ENCODE data around the gene CDK13.

CDK13 gene

DNA sequence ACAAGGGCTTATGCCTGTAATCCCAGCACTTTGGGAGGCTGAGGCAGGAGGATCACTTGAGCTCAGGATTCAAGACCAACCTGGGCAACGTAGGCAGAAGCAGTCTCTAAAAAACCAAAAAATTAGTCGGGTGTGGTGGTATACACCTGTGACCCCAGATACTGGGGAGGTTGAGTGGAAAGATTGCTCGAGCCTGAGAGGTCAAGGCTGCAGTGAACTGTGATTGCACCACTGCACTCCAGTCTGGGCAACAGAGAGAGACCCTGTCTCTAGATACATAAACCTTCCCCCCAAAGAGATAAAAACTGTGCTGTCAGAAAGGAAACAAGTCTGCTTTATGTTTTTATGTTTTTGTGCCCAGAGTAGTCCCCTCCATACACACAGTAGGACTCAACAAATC is 27.5 kb upstream of the CDK13 start (continued):
- TF ChIP-seq ZNF501 (tag by site-specific recombination; IDR thresholded peaks at IDR 0.05): no peak
- no peak for TF ChIP-seq ZNF561 (tag by site-specific recombination; IDR thresholded peaks at IDR 0.05; ENCODE audit: borderline replicate concordance)
- TF ChIP-seq ZNF24 (tag by site-specific recombination; IDR thresholded peaks at IDR 0.05): no peak
- no peak for TF ChIP-seq ZBTB20 (tag by site-specific recombination; IDR thresholded peaks at IDR 0.05)
- no peak for TF ChIP-seq MYNN (tag by site-specific recombination; IDR thresholded peaks at IDR 0.05; ENCODE audit: borderline replicate concordance)

DNA sequence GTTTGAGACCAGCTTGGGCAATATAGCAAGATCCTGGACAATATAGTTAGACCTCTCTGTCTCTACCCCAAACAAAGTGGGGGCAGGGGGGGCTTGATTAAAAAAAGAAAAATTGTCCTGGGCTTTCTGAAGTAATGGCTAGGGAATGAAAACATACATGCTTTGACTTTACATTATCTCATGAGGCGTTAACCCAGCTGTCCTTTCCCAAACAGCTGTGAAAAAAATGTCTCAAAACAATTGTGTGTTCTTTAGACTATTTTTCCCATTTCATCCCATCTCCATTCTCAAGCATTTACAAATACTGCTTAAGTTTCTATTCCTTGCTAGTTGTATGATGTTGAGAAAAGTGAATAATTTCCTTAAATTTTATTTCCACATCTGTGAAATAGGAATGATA is 27.0 kb upstream of the CDK13 start:
- no peaks in the 10 kb centered on the region for H3K9me3 ChIP-seq (ENCODE audit: control insufficient read depth, insufficient read depth, low read depth, low read length)
- H3K27ac ChIP-seq (ENCODE audit: extremely low read depth, low read depth, low read length): no peak overlapping the region
- POLR2A ChIA-PET: interaction anchor here (0.6 kb wide), 1 partner anchor 348 kb away, joined by 4 read pairs; no protein-coding TSS in a partner anchor
- no peak overlapping the region for H3K4me3 ChIP-seq (ENCODE audit: low read depth, low read length)
- TF ChIP-seq ZNF501 (tag by site-specific recombination; IDR thresholded peaks at IDR 0.05): no peak
- no peak for TF ChIP-seq ZNF292 (tag by site-specific recombination; IDR thresholded peaks at IDR 0.05; ENCODE audit: borderline replicate concordance, low read depth)
- no peak for TF ChIP-seq ZNF654 (tag by site-specific recombination; IDR thresholded peaks at IDR 0.05; ENCODE audit: low read depth)
- TF ChIP-seq ZNF266 (tag by site-specific recombination; IDR thresholded peaks at IDR 0.05; ENCODE audit: low read depth): no peak
- no peak for TF ChIP-seq TRIM28 (IDR thresholded peaks at IDR 0.05; ENCODE audit: borderline replicate concordance, low read length)
- no peak for TF ChIP-seq BCL11B (tag by site-specific recombination; IDR thresholded peaks at IDR 0.05; ENCODE audit: low read depth)
- TF ChIP-seq ZNF837 (tag by site-specific recombination; IDR thresholded peaks at IDR 0.05): no peak
- TF ChIP-seq ZNF76 (tag by site-specific recombination; IDR thresholded peaks at IDR 0.05; ENCODE audit: borderline replicate concordance, low read depth): no peak
- TF ChIP-seq ZNF843 (tag by site-specific recombination; IDR thresholded peaks at IDR 0.05): no peak
- TF ChIP-seq ZNF514 (tag by site-specific recombination; IDR thresholded peaks at IDR 0.05): no peak
- no peak for TF ChIP-seq TCF7L2 (IDR thresholded peaks at IDR 0.05; ENCODE audit: borderline replicate concordance, low read depth, low read length)
- TF ChIP-seq ZNF19 (tag by site-specific recombination; IDR thresholded peaks at IDR 0.05; ENCODE audit: low read depth): no peak
- TF ChIP-seq ZNF585B (tag by site-specific recombination; IDR thresholded peaks at IDR 0.05): no peak
- no peak for TF ChIP-seq ZNF777 (tag by site-specific recombination; IDR thresholded peaks at IDR 0.05; ENCODE audit: borderline replicate concordance)
- no peak for TF ChIP-seq ZNF549 (tag by site-specific recombination; IDR thresholded peaks at IDR 0.05)
- no peak for TF ChIP-seq ZBTB17 (tag by site-specific recombination; IDR thresholded peaks at IDR 0.05)
- TF ChIP-seq ZNF23 (tag by site-specific recombination; IDR thresholded peaks at IDR 0.05; ENCODE audit: borderline replicate concordance): no peak
- no peak for TF ChIP-seq GLI2 (tag by site-specific recombination; IDR thresholded peaks at IDR 0.05; ENCODE audit: borderline replicate concordance, low read depth)
- no peak for TF ChIP-seq KLF8 (tag by site-specific recombination; IDR thresholded peaks at IDR 0.05)
- TF ChIP-seq, protein P1, sequence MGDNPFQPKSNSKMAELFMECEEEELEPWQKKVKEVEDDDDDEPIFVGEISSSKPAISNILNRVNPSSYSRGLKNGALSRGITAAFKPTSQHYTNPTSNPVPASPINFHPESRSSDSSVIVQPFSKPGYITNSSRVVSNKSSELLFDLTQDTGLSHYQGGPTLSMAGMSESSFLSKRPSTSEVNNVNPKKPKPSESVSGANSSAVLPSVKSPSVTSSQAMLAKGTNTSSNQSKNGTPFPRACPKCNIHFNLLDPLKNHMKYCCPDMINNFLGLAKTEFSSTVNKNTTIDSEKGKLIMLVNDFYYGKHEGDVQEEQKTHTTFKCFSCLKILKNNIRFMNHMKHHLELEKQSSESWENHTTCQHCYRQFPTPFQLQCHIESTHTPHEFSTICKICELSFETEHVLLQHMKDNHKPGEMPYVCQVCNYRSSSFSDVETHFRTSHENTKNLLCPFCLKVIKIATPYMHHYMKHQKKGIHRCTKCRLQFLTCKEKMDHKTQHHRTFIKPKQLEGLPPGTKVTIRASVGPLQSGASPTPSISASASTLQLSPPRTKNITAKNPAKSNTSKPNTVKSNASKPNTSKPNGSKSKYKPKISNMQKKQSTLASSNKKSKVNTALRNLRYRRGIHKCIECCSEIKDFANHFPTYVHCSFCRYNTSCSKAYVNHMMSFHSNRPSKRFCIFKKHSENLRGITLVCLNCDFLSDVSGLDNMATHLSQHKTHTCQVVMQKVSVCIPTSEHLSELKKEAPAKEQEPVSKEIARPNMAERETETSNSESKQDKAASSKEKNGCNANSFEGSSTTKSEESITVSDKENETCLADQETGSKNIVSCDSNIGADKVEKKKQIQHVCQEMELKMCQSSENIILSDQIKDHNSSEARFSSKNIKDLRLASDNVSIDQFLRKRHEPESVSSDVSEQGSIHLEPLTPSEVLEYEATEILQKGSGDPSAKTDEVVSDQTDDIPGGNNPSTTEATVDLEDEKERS (tag by site-specific recombination; IDR thresholded peaks at IDR 0.05): no peak
- H3K4me1 ChIP-seq (ENCODE audit: control insufficient read depth, insufficient read depth, low read length): no peaks in the 10 kb centered on the region
- no peaks in the 10 kb centered on the region for H3K36me3 ChIP-seq (ENCODE audit: control insufficient read depth in 2 of 2, insufficient read depth in 1 of 2, low read length in 2 of 2)
- CTCF ChIA-PET: interaction anchor here (0.5 kb wide), 1 partner anchor 45 kb away, joined by 4 read pairs; no protein-coding TSS in a partner anchor
